SKM-1 treated with dmso at 0.1 percent for 144 hours (cell line): ENCODE data around the gene ARMC7.
"Not testable (repeated sequence)": the region's sequence is repeated elsewhere in the genome, so short reads cannot be mapped to it uniquely, and the experiment has no call there.

Experiments
- DNase-seq: peaks from one replicate; lab custom pipeline; 2025; ENCODE audit not compliant: unreplicated experiment; lab: John Stamatoyannopoulos, UW

ARMC7 gene

DNA sequence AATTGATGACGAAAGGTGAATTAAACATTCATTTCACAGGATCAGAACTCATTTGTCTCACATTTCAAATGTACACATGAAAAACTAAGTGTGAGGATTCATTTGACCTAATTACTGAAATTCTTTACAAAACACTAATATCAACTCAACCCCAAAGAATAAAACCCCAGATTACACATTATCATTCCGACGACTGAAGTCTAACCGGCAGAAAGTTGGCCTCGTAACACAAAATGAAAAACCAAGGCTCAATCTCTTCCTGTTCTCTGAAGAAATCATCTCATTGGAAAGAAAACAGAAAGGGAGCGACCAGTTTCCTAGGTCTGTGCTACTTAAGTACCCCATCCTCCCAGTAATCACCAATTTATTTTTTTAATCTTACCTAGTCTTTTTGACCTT lies 42.8 kb downstream of the ARMC7 start:
- DNase-seq = no peak

GRCh38 chr17:75152922-75153779 lies 43.4 kb downstream of the ARMC7 start:
- peak; percentile 64 for DNase-seq

DNA sequence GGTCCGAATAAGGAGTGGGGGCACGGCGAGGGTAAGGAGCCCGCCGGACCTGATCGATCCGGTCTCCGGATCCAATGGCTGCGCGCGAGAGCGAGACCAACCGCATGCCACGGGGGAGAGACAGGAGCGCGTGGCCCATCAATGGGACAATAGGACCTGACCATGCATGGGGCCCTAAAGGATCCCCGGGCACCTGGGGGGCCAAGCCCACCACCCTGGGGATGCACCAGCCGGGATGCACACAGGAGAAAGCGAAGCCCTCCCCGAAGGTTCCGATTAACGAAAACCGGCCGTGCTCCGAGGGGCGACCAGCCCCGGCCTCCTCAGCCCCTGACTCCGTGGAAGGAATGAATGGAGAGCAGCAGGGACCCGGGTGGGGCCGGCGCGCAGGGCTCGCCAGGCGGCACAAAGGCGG lies 44.0 kb downstream of the ARMC7 start:
- no peak for DNase-seq

- peak; percentile 93 for DNase-seq
These were observed 44.7 kb downstream of the ARMC7 start, which contains the start of gene JPT1 for GRCh38 chr17:75154195-75155106. Gene JPT1, minus strand, starts transcription at chr17:75154512. Its CDS starts 115 bp downstream, at chr17:75154397.

- no peak for DNase-seq
These were observed 45.4 kb downstream of the ARMC7 start for GRCh38 chr17:75155191-75155601.

DNA sequence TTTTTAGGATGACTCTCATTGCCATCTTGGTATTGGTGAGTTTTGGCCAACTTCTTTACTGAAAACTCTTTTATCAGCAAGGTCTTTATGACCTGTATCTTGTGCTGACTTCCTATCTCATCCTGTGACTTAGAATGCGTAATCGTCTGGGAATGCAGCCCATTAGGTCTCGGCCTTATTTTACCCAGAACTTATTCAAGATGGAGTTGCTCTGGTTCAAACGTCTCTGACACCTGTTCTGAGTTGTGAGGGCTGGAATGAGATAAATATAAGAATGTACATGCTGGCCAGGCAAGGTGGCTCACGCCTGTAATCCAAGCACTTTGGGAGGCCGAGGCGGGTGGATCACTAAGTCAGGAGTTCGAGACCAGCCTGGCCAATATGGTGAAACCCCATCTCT lies 48.7 kb downstream of the ARMC7 start:
- DNase-seq = not testable (repeated sequence)

DNA sequence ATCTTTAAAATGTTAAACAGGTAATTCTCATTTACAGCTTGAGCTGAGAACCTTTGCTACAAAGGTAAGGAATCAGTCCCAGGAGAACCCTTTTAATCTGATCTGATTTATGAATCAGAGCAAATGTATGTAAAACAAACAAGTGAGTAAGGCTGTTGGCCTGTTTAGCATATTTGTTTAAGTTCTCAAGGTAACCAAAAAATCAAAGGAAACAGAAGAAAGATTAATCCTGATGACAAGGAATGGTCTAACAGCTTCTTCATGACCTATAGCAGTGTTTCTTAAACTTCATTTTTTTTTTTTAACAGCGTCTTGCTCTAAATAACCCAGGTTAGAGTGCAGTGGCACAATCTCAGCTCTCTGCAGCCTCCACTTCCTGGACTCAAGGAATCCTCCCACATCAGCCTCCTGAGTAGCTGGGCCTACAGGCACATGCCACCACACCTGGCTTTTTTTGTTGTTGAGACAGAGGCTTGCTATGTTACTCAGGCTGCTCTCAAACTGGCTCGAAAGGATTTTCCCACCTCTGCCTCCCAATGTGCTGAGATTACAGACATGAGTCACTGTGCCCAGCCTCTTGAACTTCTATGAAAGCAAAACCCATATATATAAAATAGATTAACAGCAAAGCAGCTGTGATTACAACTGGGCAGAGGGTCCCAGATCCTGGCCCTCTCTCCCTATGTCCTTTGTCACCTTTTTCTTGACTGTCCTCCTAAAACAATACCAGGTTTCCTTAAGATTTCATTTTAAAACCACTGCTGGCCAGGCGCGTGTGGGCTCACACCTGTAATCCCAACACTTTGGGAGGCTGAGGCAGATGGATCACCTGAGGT lies 49.6 kb downstream of the ARMC7 start:
- no peak for DNase-seq

GRCh38 chr17:75160211-75160610 lies 50.4 kb downstream of the ARMC7 start:
- no peak for DNase-seq

DNA sequence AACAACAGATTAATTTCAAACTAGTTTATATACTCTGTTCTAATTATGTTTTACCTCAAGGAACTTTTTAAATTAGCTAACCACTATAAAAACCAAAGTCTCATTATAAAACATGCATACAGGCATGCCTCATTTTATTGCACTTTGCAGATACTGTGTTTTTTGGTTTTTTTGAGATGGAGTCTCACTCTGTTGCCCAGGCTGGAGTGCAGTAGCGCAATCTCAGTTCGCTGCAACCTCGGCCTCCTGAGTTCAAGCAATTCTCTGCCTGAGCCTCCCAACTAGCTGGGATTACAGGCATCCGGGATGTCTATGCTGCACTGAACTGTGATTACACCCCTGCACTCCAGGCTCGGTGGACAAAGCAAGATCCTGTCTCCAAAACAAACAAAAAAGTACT lies 53.3 kb downstream of the ARMC7 start:
- DNase-seq = no peak

DNA sequence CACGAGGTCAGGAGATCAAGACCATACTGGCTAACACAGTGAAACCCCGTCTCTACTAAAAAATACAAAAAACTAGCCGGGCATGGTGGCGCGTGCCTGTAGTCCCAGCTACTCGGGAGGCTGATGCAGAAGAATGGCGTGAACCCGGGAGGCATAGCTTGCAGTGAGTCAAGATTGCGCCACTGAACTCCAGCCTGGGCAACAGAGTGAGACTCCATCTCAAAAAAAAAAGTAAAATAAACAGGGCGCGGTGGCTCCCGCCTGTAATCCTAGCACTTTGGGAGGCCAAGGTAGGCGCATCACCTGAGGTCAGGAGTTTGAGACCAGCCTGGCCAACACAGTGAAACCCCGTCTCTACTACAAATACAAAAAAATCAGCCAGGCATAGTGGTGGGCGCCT lies 54.8 kb downstream of the ARMC7 start:
- DNase-seq = not testable (repeated sequence)

DNA sequence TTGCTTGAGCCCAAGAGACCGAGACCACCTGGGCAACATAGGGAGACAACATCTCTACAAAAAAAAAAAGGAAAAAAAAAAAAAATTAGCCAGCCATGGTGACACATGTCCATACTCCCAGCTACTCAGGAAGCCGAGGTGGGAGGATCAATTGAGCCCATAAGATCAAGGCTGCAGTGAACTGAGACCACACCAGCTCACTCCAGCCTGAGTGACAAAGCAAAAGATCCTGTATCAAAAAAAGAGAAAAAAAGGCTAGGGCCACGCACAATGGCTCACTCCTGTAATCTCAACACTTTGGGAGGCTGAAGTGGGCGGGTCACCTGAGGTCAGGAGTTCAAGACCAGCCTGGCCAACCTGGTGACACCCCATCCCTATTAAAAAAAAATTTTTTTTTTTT lies 59.2 kb downstream of the ARMC7 start:
- DNase-seq = no peak

GRCh38 chr17:75173526-75173925 lies 63.8 kb downstream of the ARMC7 start:
- no peak for DNase-seq

DNA sequence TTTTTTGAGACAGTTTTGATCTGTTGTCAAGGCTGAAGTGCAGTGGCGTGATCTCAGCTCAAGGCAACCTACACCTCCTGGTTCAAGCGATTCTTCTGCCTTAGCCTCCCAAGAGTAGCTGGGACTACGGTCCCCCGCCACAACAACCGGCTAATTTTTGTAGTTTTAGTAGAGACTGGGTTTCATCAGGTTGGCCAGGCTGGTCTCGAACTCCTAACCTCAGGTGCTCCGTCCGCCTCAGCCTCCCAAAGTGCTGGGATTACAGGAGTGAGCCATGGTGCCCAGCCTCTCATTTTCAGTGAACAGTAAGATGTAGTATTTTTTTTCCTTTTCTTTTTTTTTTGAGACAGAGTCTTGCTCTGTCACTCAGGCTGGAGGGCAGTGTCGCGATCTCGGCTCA lies 65.2 kb downstream of the ARMC7 start:
- DNase-seq = no peak

DNA sequence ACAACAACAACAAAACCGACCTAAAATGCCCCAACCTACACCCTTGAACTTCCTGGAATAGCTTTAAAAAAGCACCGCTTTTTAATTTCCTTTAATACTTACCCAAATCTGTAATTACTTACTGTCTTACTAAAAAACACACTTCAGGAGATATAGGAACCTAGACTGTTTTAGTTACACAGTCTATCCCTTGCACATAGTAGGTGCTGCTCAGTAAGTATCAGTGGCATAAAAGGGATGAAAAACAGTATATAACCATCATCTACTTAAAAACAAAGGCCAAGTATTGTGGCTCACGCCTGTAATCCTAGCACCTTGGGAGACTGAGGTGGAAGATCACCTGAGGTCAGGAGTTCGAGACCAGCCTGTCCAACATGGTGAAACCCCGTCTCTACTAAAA lies 66.9 kb downstream of the ARMC7 start:
- DNase-seq = no peak

GRCh38 chr17:75178453-75178852 lies 68.7 kb downstream of the ARMC7 start:
- DNase-seq = no peak
